Measurements from ENCODE around the gene LCN15.

LCN15 gene

GRCh38 chr9:136754059-136754572 lies 10.2 kb downstream of the LCN15 start:
- DNase-seq, result no peak

GRCh38 chr9:136753371-136754058 lies 10.8 kb downstream of the LCN15 start:
- no peak for DNase-seq

DNA sequence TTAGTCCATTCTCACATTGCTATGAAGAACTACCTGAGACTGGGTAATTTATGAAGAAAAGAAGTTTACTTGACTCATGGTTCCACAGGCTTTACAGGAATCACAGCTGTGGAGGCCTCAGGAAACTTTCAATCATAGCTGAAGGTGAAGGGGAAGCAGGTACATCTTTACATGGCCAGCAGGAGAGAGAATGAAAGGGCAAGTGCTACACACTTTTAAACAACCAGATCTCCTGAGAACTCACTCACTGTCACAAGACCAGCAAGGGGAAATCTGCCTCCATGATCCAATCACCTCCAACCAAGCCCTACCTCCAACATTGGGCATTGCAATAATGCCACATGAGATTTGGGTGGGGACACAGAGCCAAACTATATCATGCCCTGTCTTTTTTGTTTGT lies 12.5 kb downstream of the LCN15 start:
- no peak for DNase-seq

- no peak for DNase-seq
These were observed 13.1 kb downstream of the LCN15 start for GRCh38 chr9:136751244-136751643.

DNA sequence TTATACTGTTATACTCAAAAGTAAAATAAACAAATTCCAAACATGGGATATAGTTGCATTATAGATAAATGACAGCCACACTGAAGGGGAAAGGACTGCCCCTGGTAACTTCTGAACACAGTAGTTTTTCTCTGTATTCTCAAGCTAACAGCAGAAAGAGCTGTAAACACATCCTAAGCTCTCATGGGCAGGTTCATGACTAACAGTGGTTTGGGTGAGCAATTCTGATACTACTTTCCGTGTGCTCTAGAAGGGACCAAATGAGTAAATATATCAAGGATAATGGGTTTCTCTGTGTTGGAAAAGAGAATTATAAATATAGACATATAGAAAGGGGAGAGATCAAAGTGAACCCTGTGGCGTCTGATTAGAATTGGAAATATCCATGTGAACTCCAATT lies 13.8 kb downstream of the LCN15 start:
- DNase-seq, result no peak

- DNase-seq, result no peak
These were observed 15.4 kb downstream of the LCN15 start for GRCh38 chr9:136748666-136749611.

- no peak for DNase-seq
These were observed 16.1 kb downstream of the LCN15 start, which contains the start of gene LCN6 for GRCh38 chr9:136748201-136748600. TSS of gene LCN6 (minus strand) at chr9:136748525. CDS start at chr9:136748483, 42 bp downstream.

GRCh38 chr9:136747161-136748060 lies 16.9 kb downstream of the LCN15 start:
- DNase-seq, result no peak

DNA sequence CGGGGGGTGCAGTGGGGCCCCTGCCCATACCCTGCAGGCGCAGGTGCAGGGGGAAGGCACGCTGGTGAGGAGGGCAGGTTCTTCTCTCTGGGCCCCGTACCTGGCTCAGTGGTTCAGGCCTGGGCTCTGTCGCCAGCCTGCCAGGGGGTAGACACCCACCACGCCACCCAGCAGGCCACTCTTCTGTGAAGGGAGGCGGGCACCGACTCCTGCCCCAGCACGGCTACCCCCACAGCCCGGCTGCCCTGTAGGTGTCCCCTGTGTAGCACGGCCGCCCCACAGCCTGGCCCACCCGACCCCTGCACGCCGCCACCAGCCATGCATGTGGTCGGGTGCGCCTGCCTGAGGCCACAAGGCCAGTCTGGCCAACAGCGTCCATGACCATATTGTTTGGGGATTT lies 17.7 kb downstream of the LCN15 start:
- DNase-seq, result no peak

DNA sequence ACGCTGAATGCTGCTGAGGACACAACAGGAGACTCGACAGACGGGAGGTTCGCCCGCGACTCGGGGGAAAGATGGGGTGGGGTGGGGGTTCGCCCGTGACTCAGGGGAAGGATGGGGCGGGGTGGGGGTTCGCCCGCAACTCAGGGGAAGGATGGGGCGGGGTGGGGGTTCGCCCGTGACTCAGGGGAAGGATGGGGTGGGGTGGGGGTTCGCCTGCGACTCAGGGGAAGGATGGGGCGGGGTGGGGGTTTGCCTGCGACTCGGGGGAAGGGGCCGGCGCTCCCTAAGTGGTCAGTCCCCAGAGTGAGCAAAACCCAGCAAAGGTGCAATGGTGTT lies 18.2 kb downstream of the LCN15 start:
- no peak for DNase-seq

DNA sequence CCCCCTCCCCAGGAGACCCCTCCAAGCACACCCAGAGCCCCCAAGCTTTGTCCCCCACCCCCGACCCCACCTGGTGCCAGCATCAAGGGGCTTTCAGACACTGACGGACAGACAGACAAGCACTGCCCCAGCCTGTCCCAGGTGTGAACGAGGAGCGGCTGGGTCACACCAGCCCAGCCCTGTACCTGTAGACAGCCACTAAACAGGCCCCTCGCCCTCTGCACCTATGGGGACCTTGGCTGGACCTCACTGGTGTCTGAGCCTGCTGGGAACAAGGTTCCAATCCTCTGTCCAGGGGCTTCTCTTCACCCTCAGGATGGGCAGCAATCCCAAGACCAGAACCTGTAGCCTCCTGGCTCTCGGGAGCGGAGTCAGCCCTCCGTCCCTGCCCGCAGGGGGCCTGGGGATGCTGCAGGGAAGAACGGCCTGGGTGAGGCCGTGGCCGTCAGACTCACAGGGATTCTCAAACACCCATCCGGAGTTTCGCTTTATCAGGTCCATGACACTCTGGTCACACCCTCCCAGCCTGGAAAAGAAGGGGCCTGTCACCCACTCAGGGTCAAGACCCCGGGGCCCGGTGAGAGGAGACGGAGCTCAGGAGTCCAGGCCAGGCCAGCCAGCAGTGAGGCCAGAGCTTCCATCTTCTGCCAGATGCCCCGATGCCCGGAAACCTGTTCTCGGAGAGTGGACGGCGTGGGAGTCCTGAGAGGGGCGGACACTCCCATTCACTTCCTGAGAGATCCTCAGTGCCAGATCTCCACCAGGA lies 18.7 kb downstream of the LCN15 start:
- no peak for DNase-seq

DNA sequence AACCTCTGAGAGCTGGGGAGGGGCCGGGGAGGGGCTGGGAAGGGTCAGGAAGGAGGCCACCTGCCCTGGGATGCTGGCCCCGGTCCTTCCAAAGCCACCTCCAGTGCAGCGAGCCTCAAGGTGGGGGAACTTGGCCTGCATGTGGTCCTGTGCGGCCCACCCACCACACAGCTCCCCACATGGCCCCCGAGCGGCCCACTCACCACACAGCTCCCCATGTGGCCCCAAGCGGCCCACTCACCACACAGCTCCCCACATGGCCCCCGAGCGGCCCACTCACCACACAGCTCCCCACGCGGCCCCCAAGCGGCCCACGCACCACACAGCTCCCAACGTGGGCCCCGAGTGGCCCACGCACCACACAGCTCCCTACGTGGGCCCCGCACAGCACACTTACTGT lies 19.5 kb downstream of the LCN15 start:
- DNase-seq, result no peak

DNA sequence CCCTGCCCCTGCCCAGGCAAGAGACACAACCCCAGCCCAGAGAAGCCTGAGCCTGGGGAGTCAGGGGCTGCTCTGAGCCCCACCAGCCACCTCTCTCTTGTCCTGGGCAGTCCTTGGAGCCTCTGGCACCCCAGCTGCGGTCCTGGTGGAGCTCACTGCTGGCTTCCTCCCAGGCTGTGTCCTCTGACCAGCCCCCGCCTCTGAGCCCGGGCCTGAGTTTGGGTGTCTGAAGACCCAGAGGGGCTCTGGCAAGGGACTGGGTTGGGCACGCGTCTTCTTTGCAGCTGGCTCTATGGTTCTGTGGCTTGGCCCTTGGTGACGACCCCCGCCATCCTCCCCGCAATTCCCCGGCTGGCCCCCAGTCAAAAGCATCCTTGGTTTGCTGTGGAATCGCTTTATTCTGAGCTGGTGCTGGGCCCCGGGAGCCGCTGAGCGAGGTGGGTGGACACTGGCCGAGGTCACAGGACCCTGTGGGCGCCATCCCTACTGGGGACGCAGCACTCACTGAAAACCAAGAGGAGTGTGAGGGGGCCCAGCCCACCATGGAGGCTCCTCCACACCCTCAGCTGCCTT lies 20.6 kb downstream of the LCN15 start:
- no peak for DNase-seq

- DNase-seq, result no peak
These were observed 21.5 kb downstream of the LCN15 start, which contains the start of gene LCN10 for GRCh38 chr9:136742591-136743391. TSS of gene LCN10 (minus strand) at chr9:136742940. CDS start at chr9:136742903, 37 bp downstream.

- DNase-seq, result no peak
These were observed 22.3 kb downstream of the LCN15 start for GRCh38 chr9:136741883-136742571.

DNA sequence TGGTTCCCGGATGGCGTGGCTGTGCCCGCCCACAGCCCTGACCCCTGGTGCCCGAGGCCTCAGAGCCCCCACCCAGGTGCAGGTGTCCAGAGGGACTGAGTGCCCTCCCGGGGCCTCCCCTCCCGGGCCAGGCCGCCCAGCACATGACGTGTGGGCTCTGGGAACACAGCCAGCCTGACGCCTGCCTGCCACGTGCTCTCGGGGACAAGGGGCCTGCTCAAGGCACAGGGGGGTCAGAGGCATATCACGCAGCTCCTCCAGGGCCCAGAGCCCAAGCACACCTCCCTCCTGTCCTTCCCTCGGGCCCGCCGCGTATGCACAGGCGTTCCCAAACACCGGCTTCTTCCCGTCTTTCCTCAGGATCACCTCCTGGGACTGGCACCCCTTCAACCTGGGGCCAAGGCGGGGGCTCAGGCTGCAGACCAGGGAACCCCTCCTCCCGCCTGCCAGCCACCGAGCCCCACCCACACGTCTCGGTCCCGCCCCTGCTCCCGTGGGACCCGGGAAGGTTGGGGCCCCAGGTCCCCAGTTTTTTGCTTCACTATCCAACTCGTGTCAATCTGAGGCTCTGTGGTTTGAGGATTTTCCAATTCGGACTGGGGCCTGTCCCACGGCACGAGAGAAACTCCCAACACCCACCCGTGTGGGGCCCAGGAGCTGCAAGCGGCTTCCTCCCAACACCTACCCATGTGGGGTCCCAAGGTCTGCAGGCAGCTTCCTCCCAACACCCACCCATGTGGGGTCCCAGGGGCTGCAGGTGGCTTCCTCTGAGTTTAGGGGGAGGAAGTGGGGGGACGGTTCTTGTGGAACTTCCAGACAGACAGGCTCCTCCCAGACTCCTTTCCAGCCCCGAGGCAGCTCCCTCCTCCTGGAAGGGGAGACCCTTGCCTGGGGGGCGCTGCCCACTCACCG lies 23.1 kb downstream of the LCN15 start:
- no peak for DNase-seq

- DNase-seq, result no peak
These were observed 23.8 kb downstream of the LCN15 start for GRCh38 chr9:136740491-136740890.

GRCh38 chr9:136740069-136740468 lies 24.2 kb downstream of the LCN15 start:
- DNase-seq, result no peak

DNA sequence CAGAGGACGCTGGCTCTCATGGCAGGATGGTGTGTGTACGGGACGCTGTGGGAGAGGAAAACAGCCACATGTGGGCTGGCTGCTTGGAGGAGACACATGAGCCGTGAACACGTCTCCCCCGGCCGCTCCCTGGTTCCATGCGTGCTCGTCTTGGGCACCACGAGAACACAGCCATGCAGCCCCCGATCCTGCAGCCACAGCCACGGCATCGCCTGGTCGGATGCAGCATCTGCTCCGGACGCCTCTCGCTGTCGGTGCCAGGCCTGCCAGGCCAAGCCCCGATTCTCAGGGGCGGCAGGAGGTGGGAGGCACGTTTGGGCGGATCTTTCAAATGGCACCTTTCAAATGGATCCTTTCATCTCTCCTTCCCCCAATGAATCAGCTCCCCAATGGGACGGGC lies 24.8 kb downstream of the LCN15 start:
- no peak for DNase-seq
